IMR-90 (cell line): ENCODE data around the gene TTC28. TPM values are rescaled to one million over a fixed set of nuclear protein-coding genes. Genes with fewer than 3 reads are reported as not detected.

Source experiments
- ATAC-seq: fragments of 200-7000 bp; cut with Tn5 transposase; 2 replicates; pipeline ENCODE4 v1.9.1; 2020; ENCODE audit warnings: low read depth, mild to moderate bottlenecking, moderate library complexity
- BruUV-seq: library from RNA; stranded (reverse); fragments of 400-500 nt; replicated peaks from 2 replicates; lab custom pipeline; 2021; lab: Mats Ljungman, UMichigan
- CTCF ChIA-PET: fragments of 300-600 bp; formaldehyde crosslinking; extraction: SDS; loops from one replicate; lab custom pipeline; 2021; ENCODE audit warnings: antibody characterized with exemption; lab: Yijun Ruan, JAX
- POLR2A ChIA-PET: fragments of 300-600 bp; sonication (Branson Sonifier 250); formaldehyde crosslinking; loops from one replicate; lab custom pipeline; 2022; ENCODE audit warnings: antibody characterized with exemption; ENCODE audit not compliant: unreplicated experiment; lab: Charles Lee
- DNase-seq: peaks from one replicate; pipeline ENCODE4 v3.0.0; 2013
- H2AFZ ChIP-seq: replicated peaks from 2 replicates; pipeline ENCODE3; 2013; ENCODE audit warnings: low read length, mild to moderate bottlenecking; ENCODE audit not compliant: poor library complexity
- H2AK5ac ChIP-seq: 2 replicates; pipeline ENCODE4 v1.6.1; 2013; ENCODE audit warnings: low read depth, low read length, inconsistent platforms
- H2AK9ac ChIP-seq: replicated peaks from 2 replicates; pipeline ENCODE3; 2013; ENCODE audit warnings: mild to moderate bottlenecking, low read depth, low read length, moderate library complexity; ENCODE audit not compliant: poor library complexity
- H2BK120ac ChIP-seq: 2 replicates; pipeline ENCODE4 v1.6.1; 2013; ENCODE audit warnings: low read depth, low read length, inconsistent platforms
- H2BK15ac ChIP-seq: 3 replicates; pipeline ENCODE4 v1.6.1; 2013; ENCODE audit warnings: low read depth, low read length, inconsistent platforms
- H2BK20ac ChIP-seq: 2 replicates; pipeline ENCODE4 v1.6.1; 2013; ENCODE audit warnings: low read depth, mild to moderate bottlenecking, inconsistent platforms, low read length, moderate library complexity
- H2BK5ac ChIP-seq: 2 replicates; pipeline ENCODE4 v1.6.1; 2013; ENCODE audit warnings: mild to moderate bottlenecking, low read depth, low read length, inconsistent platforms; ENCODE audit not compliant: poor library complexity, severe bottlenecking
- H3K14ac ChIP-seq: replicated peaks from 2 replicates; pipeline ENCODE4 v1.6.1; 2013; ENCODE audit warnings: low read depth, low read length, inconsistent platforms
- H3K18ac ChIP-seq: 2 replicates; pipeline ENCODE4 v1.6.1; 2013; ENCODE audit warnings: low read depth, low read length, control low read depth
- H3K23ac ChIP-seq: 2 replicates; pipeline ENCODE4 v1.6.1; 2013; ENCODE audit warnings: low read depth, low read length, inconsistent platforms
- H3K27ac ChIP-seq: 2 replicates; pipeline ENCODE4 v1.5.1; 2013; ENCODE audit warnings: mild to moderate bottlenecking, control low read depth, low read length; ENCODE audit not compliant: insufficient read depth
- H3K27me3 ChIP-seq: 2 replicates; pipeline ENCODE4 v1.6.1; 2013; ENCODE audit warnings: low read length; ENCODE audit not compliant: control insufficient read depth, insufficient read depth
- H3K36me3 ChIP-seq: 2 replicates; pipeline ENCODE4 v1.6.1; 2013; ENCODE audit warnings: low read length, mixed read lengths; ENCODE audit not compliant: control insufficient read depth, insufficient read depth
- H3K4ac ChIP-seq: 2 replicates; pipeline ENCODE4 v1.6.1; 2013; ENCODE audit warnings: low read depth, low read length, inconsistent platforms
- H3K4me1 ChIP-seq: 2 replicates; pipeline ENCODE4 v1.6.1; 2013; ENCODE audit warnings: low read length, mixed read lengths; ENCODE audit not compliant: control insufficient read depth, insufficient read depth
- H3K4me2 ChIP-seq: 2 replicates; pipeline ENCODE4 v1.6.1; 2013; ENCODE audit warnings: low read depth, mild to moderate bottlenecking, control low read depth, low read length, moderate library complexity
- H3K4me3 ChIP-seq: 2 replicates; pipeline ENCODE4 v1.5.1; 2013; ENCODE audit warnings: low read depth, mild to moderate bottlenecking, control low read depth, low read length, moderate library complexity; ENCODE audit not compliant: insufficient read depth
- H3K56ac ChIP-seq: 2 replicates; pipeline ENCODE4 v1.6.1; 2013; ENCODE audit warnings: low read length, inconsistent platforms; ENCODE audit not compliant: insufficient read depth; ENCODE audit errors: extremely low read depth
- H3K79me1 ChIP-seq, 2 experiments: 2 replicates each; pipeline ENCODE4 v1.6.1; 2013; ENCODE audit warnings: low read length in 2 of 2, inconsistent platforms in 1 of 2, low read depth in 1 of 2
- H3K9ac ChIP-seq: 2 replicates; pipeline ENCODE4 v1.6.1; 2013; ENCODE audit warnings: low read depth, low read length, control low read depth
- H3K9me1 ChIP-seq: 2 replicates; pipeline ENCODE4 v1.6.1; 2013; ENCODE audit warnings: low read length, inconsistent platforms; ENCODE audit not compliant: insufficient read depth
- H3K9me3 ChIP-seq: 2 replicates; pipeline ENCODE4 v1.6.1; 2013; ENCODE audit warnings: low read length; ENCODE audit not compliant: control insufficient read depth, insufficient read depth
- H4K20me1 ChIP-seq: 2 replicates; pipeline ENCODE4 v1.6.1; 2013; ENCODE audit warnings: low read length, inconsistent platforms; ENCODE audit not compliant: insufficient read depth
- H4K5ac ChIP-seq: 2 replicates; pipeline ENCODE4 v1.6.1; 2013; ENCODE audit warnings: mild to moderate bottlenecking, low read depth, low read length, control low read depth
- H4K8ac ChIP-seq, 2 experiments: 2 replicates each; pipeline ENCODE4 v1.6.1; 2013; ENCODE audit warnings: low read depth in 2 of 2, low read length in 2 of 2, control low read depth in 1 of 2, inconsistent platforms in 1 of 2
- H4K91ac ChIP-seq: 2 replicates; pipeline ENCODE4 v1.6.1; 2013; ENCODE audit warnings: low read depth, low read length, inconsistent platforms; ENCODE audit not compliant: insufficient read depth
- CHD1 ChIP-seq: IDR thresholded peaks from 2 replicates; pipeline ENCODE4 v1.6.1; 2012; ENCODE audit warnings: low read depth, low read length, improper control_type of control experiment
- FOS ChIP-seq: fragments of 150-350 bp; IDR thresholded peaks from 2 replicates; pipeline ENCODE4 v1.6.1; 2016; ENCODE audit warnings: low read depth, low read length
- MAZ ChIP-seq: IDR thresholded peaks from 2 replicates; pipeline ENCODE4 v1.6.1; 2012; ENCODE audit warnings: low read depth, mild to moderate bottlenecking, low read length, improper control_type of control experiment, moderate library complexity, borderline replicate concordance
- MXI1 ChIP-seq: IDR thresholded peaks from 2 replicates; pipeline ENCODE4 v1.6.1; 2012; ENCODE audit warnings: low read depth, mild to moderate bottlenecking, low read length, moderate library complexity, borderline replicate concordance
- RAD21 ChIP-seq: IDR thresholded peaks from 2 replicates; pipeline ENCODE4 v1.6.1; 2012; ENCODE audit warnings: low read length, improper control_type of control experiment
- RCOR1 ChIP-seq: IDR thresholded peaks from 2 replicates; pipeline ENCODE4 v1.6.1; 2012; ENCODE audit warnings: mild to moderate bottlenecking, low read length, improper control_type of control experiment; ENCODE audit not compliant: insufficient replicate concordance
- RFX5 ChIP-seq: IDR thresholded peaks from 2 replicates; pipeline ENCODE4 v1.8.0; 2012; ENCODE audit warnings: low read depth, mild to moderate bottlenecking, low read length, moderate library complexity
- WGBS, 2 experiments: methylation state at CpG; one replicate each; pipeline versions ENCODE4 v1.1.5 to v1.1.7; 2013; ENCODE audit warnings: missing lambda C conversion rate in 2 of 2; ENCODE audit not compliant: insufficient read length in 1 of 2; ENCODE audit errors: extremely low coverage in 2 of 2; 5-methylcytosine and 5-hydroxymethylcytosine counted together
- dilution Hi-C: fragments of 300-500 bp; cut with HindIII; formaldehyde crosslinking; loops from one replicate; pipeline ENCODE4 v1.14.3; 2018; ENCODE audit warnings: low sequenced_read_pairs; ENCODE audit not compliant: unreplicated experiment
- in situ Hi-C: fragments of 300-500 bp; cut with MboI; formaldehyde crosslinking; loops from 3 replicates; pipeline ENCODE4 v1.14.3; 2019; ENCODE audit warnings: low sequenced_read_pairs, inconsistent platforms, mixed read lengths
- intact Hi-C: fragments of 100-400 bp; cut with micrococcal nuclease; formaldehyde crosslinking; loops from 2 replicates; pipeline ENCODE4 v1.10.0; 2022
- polyA plus RNA-seq, 3 experiments: library from polyadenylated mRNA; depleted of rRNA; stranded (reverse); fragments of >200 nt; gene quantifications; 2 replicates each; pipeline ENCODE4 v1.2.3, GENCODE V29; 2012; ENCODE audit warnings: low replicate concordance in 1 of 3
- total RNA-seq: library from RNA; depleted of rRNA; stranded (reverse); fragments of >200 nt; gene quantifications from 2 replicates; pipeline ENCODE4 v1.2.3, GENCODE V29; 2012

TTC28 gene
- total and polyA plus RNA-seq, 2 of the 4 experiments (the other 2 are of a cell fraction) = 5.6 to 13.3 TPM

DNA sequence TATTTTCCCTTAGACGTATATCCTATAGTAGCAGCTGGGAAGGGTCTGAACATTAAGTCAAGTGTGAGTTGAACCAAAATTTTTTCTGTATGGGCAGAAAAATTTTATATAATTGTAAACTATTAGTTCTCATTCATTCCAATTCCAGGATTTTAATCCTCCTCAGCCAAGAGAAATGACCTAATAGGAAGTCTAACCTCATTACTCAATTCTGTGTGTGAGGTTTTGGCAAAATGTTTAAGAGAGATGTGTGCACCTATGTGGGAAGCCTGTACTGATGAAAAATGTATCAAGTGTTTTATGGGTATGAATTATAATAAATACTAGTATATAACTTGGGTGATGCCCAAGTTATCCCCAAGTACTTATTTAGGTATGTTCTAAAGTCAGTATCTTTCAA, 449.0 kb downstream of the TTC28 start:
- no peak overlapping the region; the same call in 1 of the 2 replicates for H3K18ac ChIP-seq
- H3K79me1 ChIP-seq = peaks cover 0 to 6% of the 10 kb centered on the region in 2 experiments; a peak in 1 of 4 replicates
- H3K36me3 ChIP-seq = no peaks in the 10 kb centered on the region
- no peak overlapping the region for H2AK5ac ChIP-seq
- BruUV-seq = no TSS peak
- H3K27ac ChIP-seq = no peak overlapping the region
- ATAC-seq = no peak
- ChIA-PET POLR2A (no interaction called here), CTCF (no interaction called here)
- no peak overlapping the region for H4K91ac ChIP-seq
- no peaks in the 10 kb centered on the region for H3K9me1 ChIP-seq
- no peak for TF ChIP-seq RCOR1
- no peak for TF ChIP-seq MAZ
- TF ChIP-seq RFX5 = no peak
- TF ChIP-seq CHD1 = no peak
- no peak for TF ChIP-seq MXI1
- TF ChIP-seq RAD21 = no peak
- no peak for TF ChIP-seq FOS
- no peak overlapping the region for H4K5ac ChIP-seq
- dilution Hi-C loops = no loop called here
- H3K9me3 ChIP-seq = no peaks in the 10 kb centered on the region
- no peaks in the 10 kb centered on the region for H3K27me3 ChIP-seq
- peak overlapping the region; percentile 16; the same call in 1 of the 2 replicates for H3K4me2 ChIP-seq
- no peak overlapping the region for H3K9ac ChIP-seq
- H3K56ac ChIP-seq = no peak overlapping the region
- H2BK20ac ChIP-seq = no peak overlapping the region; the same call in 1 of the 2 replicates
- no peaks in the 10 kb centered on the region; the same call in 1 of the 2 replicates for H4K20me1 ChIP-seq
- peak overlapping the region; percentile 72 for H2BK5ac ChIP-seq
- no peak overlapping the region for H2BK15ac ChIP-seq
- intact Hi-C loops = loop anchor here (2.0 kb wide), 1 partner anchor 212 kb away; no protein-coding TSS in a partner anchor
- no peak overlapping the region for H2BK120ac ChIP-seq
- no peak overlapping the region for H2AK9ac ChIP-seq
- WGBS, 2 experiments = no CpG with 5 or more reads among the region's 1 CpG
- H3K4me1 ChIP-seq = peaks cover 11% of the 10 kb centered on the region
- DNase-seq = peak; percentile 18
- no peak overlapping the region for H3K4me3 ChIP-seq
- H4K8ac ChIP-seq = no peak overlapping the region
- in situ Hi-C loops = no loop called here
- H3K4ac ChIP-seq = no peak overlapping the region; the same call in 1 of the 2 replicates
- H2AFZ ChIP-seq = no peak overlapping the region
- no peak overlapping the region for H3K23ac ChIP-seq
- H3K14ac ChIP-seq = 0 out of 2 replicates have a peak overlapping the region, but pooled peaks have one; percentile 27
